GM19238 (cell line): Measurements from ENCODE around the gene SPATA3.
"Not testable (repeated sequence)": the region's sequence is repeated elsewhere in the genome, so short reads cannot be mapped to it uniquely, and the experiment has no call there.

Source experiments
- DNase-seq: peaks from one replicate; pipeline ENCODE4 v3.0.0; 2011; ENCODE audit warnings: low spot score; ENCODE audit not compliant: insufficient read length

The SPATA3 gene

GRCh38 chr2:230968314-230968713, 27.6 kb upstream of the SPATA3 start:
- DNase-seq: not testable (repeated sequence)

GRCh38 chr2:230968921-230969658, 26.8 kb upstream of the SPATA3 start:
- DNase-seq: no peak

GRCh38 chr2:230969659-230970015, 26.3 kb upstream of the SPATA3 start:
- no peak for DNase-seq

GRCh38 chr2:230972046-230972445, 23.9 kb upstream of the SPATA3 start:
- no peak for DNase-seq

- peak; percentile 69 for DNase-seq
Observed at GRCh38 chr2:230974096-230974913, 21.6 kb upstream of the SPATA3 start.

GRCh38 chr2:230975927-230976326, 20.0 kb upstream of the SPATA3 start:
- DNase-seq: no peak

GRCh38 chr2:230976671-230977171, 19.2 kb upstream of the SPATA3 start:
- no peak for DNase-seq

- DNase-seq: no peak
Observed at GRCh38 chr2:230980468-230980867, 15.5 kb upstream of the SPATA3 start.

- DNase-seq: no peak
Observed at GRCh38 chr2:230981704-230982103, 14.2 kb upstream of the SPATA3 start.

- no peak for DNase-seq
Observed at GRCh38 chr2:230982126-230982525, 13.8 kb upstream of the SPATA3 start.

- no peak for DNase-seq
Observed at GRCh38 chr2:230982528-230982927, 13.4 kb upstream of the SPATA3 start.

- no peak for DNase-seq
Observed at GRCh38 chr2:230983566-230983965, 12.4 kb upstream of the SPATA3 start.

- DNase-seq: peak; percentile 68
Observed at GRCh38 chr2:230984393-230985220, 11.3 kb upstream of the SPATA3 start.

GRCh38 chr2:230985519-230986231, 10.2 kb upstream of the SPATA3 start:
- DNase-seq: no peak

GRCh38 chr2:230986520-230987136, 9.3 kb upstream of the SPATA3 start:
- no peak for DNase-seq

GRCh38 chr2:230987137-230988020, 8.5 kb upstream of the SPATA3 start:
- peak; percentile 90 for DNase-seq

GRCh38 chr2:230989731-230990130, 6.2 kb upstream of the SPATA3 start:
- DNase-seq: no peak

- no peak for DNase-seq
Observed at GRCh38 chr2:230990131-230990898, 5.6 kb upstream of the SPATA3 start.

GRCh38 chr2:230990899-230991150, 5.1 kb upstream of the SPATA3 start:
- no peak for DNase-seq
